Measurements from ENCODE around the gene MYD88. TPM values are rescaled to one million over a fixed set of nuclear protein-coding genes. Genes with fewer than 3 reads are reported as not detected.

The MYD88 gene
- total and polyA plus RNA-seq, 12 donors = 4.2 to 22.3 (median 7.1) TPM

GRCh38 chr3:38151667-38152265 lies 13.3 kb downstream of the MYD88 start:
- Histone ChIP-seq H3K4me1 (peaks cover 0 to 77% (median 0%) of the 10 kb centered on the region in 9 donors), H3K27me3 (no peaks in the 10 kb centered on the region), H3K9me3 (peaks cover 0 to 9% (median 2%) of the 10 kb centered on the region in 11 donors), H3K4me3 (no peak overlapping the region), H3K36me3 (no peaks in the 10 kb centered on the region), H3K27ac (peak overlapping the region in 1 of 10 donors; percentile 78)
- WGBS, 2 donors = 85 to 91% methylated on average over 3 of the region's 3 CpGs
- ATAC-seq (peak in 1 of 8 donors; percentile 46), DNase-seq (no peak)
- no peak for TF ChIP-seq CTCF (IDR thresholded peaks at IDR 0.05)
- intact Hi-C loops (cut with DNase I) = no loop called here

- intact Hi-C loops (cut with DNase I) = no loop called here
- DNase-seq = no peak
- TF ChIP-seq CTCF (IDR thresholded peaks at IDR 0.05) = no peak
- Histone ChIP-seq H3K27ac (peak overlapping the region in 1 of 10 donors; percentile 78), H3K4me3 (no peak overlapping the region), H3K4me1 (peaks cover 0 to 69% (median 0%) of the 10 kb centered on the region in 9 donors), H3K9me3 (peaks cover 0 to under 1% (median 0%) of the 10 kb centered on the region in 11 donors), H3K27me3 (no peaks in the 10 kb centered on the region), H3K36me3 (no peaks in the 10 kb centered on the region)
- 89 to 93% methylated on average over 2 of the region's 2 CpGs for WGBS, 2 donors
- ATAC-seq = no peak
Measured at GRCh38 chr3:38152609-38153008, 14.1 kb downstream of the MYD88 start.

- Histone ChIP-seq H3K36me3 (no peaks in the 10 kb centered on the region), H3K9me3 (no peaks in the 10 kb centered on the region), H3K27ac (peak overlapping the region in 1 of 10 donors; percentile 78), H3K27me3 (no peaks in the 10 kb centered on the region), H3K4me1 (peaks cover 0 to 63% (median 0%) of the 10 kb centered on the region in 9 donors), H3K4me3 (no peak overlapping the region)
- 90 to 94% methylated on average over 2 of the region's 2 CpGs for WGBS, 2 donors
- intact Hi-C loops (cut with DNase I) = no loop called here
- ATAC-seq = no peak
- DNase-seq = no peak
- no peak for TF ChIP-seq CTCF (IDR thresholded peaks at IDR 0.05)
Measured at GRCh38 chr3:38153221-38153620, 14.8 kb downstream of the MYD88 start.

GRCh38 chr3:38154033-38154494 lies 15.6 kb downstream of the MYD88 start:
- Histone ChIP-seq H3K36me3 (no peaks in the 10 kb centered on the region), H3K27me3 (no peaks in the 10 kb centered on the region), H3K9me3 (no peaks in the 10 kb centered on the region), H3K4me3 (no peak overlapping the region), H3K4me1 (peaks cover 0 to 54% (median 0%) of the 10 kb centered on the region in 9 donors), H3K27ac (peak overlapping the region in 1 of 10 donors; percentile 78)
- ATAC-seq = peak in 1 of 8 donors; percentile 73
- DNase-seq = no peak
- WGBS, 2 donors = 84 to 89% methylated on average over 2 of the region's 2 CpGs
- intact Hi-C loops (cut with DNase I) = no loop called here
- no peak for TF ChIP-seq CTCF (IDR thresholded peaks at IDR 0.05)
